Measurements from ENCODE around the gene GMDS.

The GMDS gene

DNA sequence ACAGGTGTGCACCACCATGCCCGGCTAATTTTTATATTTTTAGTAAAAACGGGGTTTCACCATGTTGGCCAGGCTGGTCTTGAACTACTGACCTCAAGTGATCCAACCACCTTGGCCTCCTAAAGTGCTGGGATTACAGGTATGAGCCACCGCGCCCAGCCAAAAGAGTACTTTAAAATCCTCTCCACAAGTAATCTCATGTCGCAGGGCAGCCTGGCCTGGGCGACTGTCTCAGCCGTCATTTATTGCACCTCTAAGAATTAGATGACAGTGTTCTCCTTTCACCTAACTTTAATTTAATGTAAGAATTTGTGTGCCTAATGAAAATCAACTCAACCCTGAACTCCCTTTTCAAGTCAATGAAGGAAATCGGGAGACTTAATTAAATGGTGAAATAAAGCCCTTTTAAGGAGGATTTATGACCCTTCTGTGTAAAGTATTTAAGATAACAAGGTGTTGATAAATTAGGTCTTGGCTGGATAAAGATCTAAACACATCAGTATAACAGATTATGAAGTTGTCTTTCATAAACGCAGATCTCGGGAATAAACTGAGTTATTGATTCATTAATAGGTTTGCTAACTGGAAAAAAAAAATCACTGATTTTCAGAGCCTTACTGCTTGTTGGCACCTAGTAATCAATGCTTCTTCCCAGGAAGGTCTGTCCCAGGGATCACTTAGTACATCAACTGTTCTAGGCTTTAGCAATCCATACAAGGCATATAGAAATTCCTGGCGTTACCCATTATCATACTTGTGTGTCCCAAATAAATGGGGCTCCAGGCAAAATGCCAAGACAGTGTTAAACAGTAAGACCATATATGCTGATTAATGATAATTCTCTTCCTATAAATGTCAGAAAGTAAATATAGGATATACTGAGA lies 209.3 kb downstream of the GMDS start:
- ATAC-seq (no peak), DNase-seq (no peak)

DNA sequence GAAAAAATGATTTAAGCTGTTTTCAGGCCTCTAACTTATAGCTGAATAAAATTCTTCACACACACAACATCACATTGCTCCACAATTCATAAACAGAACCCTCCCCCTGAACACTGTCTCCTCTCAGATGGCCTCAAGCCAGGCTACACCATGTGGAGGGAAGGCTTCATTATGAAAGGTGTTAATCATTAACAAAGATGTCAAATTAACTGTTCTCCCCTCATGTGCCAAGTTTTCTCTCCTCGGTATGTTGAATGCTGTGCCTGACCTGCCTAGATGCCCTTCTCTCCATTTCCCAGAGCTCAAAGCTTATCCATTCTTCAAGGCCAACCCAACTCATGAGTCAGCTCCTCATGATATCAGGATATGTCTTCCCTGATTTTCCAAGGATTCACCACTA lies 210.4 kb downstream of the GMDS start:
- DNase-seq, result no peak
- no peak for ATAC-seq

- DNase-seq, result no peak
- no peak for ATAC-seq
Observed at GRCh38 chr6:2034256-2034655, 211.1 kb downstream of the GMDS start.

DNA sequence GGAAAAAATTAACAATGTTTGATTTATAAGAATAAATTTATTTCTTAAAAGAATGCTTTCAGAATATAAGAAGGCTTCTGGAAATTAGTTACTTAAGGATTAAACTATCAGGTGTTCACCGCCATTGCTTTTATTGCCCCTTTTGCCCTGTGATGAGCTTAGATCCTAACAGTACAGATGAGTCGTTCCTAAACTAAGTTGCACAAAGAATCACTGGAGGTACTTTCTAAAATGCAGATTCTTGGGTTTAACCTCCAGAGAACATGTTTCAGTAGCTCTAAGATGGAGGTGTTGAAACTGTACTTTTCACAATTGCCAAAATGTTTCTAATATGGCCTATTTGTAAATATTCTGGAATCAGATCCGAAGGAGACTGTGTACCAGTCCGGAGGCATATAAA lies 211.9 kb downstream of the GMDS start:
- ATAC-seq (peak; percentile 67), DNase-seq (no peak)

GRCh38 chr6:2030682-2031244 lies 214.6 kb downstream of the GMDS start:
- no peak for ATAC-seq
- DNase-seq, result no peak

- ATAC-seq, result no peak
- no peak for DNase-seq
Observed at GRCh38 chr6:2029952-2030351, 215.5 kb downstream of the GMDS start.

GRCh38 chr6:2029130-2029794 lies 216.1 kb downstream of the GMDS start:
- DNase-seq (no peak), ATAC-seq (no peak)

GRCh38 chr6:2028457-2029038 lies 216.9 kb downstream of the GMDS start:
- DNase-seq, result no peak
- no peak for ATAC-seq

- ATAC-seq (no peak), DNase-seq (no peak)
Observed at GRCh38 chr6:2026133-2026532, 219.3 kb downstream of the GMDS start.

DNA sequence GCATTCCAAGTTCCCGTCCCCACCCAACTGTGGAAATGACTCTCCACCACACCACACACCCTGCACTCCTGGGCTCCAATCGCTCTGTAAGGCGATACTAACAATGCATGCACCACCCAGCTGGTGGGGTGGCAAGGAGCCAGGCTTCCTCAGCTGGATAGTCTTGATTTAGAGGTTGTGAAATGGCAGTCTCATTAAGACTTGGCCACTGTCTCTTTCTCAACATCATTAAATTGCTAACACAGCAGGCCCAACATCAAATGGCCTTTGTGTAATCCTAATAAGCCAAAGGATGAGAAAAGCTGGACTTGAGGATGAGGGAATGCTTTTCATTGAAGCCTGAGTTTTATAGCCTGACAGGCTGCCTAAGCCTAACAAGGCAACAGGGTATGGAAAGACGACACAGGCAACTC lies 223.7 kb downstream of the GMDS start:
- DNase-seq, result no peak
- no peak for ATAC-seq

DNA sequence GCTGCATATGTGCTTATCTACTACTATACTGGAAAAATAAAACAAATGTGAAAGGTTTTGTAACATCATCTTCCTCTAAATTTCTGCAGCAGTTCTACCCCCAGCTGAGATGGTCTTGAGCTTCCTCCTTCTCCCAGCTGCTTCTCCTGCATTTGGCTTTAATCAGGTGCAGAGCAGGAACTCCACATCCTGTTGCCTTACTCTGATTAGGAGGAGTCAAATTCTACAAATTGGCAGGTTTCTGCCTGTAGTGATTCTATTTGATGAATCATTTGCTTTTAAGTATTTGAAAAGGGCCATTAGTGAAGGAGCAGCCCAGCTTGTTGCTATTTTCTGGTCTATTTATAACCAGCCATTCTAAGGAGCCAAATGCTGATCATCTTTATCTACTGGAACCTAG lies 224.5 kb downstream of the GMDS start:
- DNase-seq (no peak), ATAC-seq (no peak)

DNA sequence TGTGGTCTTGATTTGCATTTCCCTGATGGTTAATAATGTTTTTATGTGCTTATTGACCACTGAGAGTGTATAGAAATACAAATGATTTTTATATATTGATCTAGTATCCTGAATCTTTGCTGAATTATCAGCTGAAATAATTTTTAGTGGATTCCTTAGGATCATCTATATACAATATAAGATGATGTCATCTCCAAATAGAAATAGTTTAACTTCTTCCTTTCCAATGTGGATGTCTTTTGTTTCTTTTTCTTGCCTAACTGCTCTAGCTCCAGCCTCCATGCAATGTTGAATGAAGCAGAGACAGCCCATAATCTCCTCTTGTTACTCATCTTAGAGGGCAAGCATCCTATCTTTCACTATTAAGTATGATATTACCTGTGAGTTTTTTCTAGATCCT lies 226.4 kb downstream of the GMDS start:
- DNase-seq, result no peak
- no peak for ATAC-seq

DNA sequence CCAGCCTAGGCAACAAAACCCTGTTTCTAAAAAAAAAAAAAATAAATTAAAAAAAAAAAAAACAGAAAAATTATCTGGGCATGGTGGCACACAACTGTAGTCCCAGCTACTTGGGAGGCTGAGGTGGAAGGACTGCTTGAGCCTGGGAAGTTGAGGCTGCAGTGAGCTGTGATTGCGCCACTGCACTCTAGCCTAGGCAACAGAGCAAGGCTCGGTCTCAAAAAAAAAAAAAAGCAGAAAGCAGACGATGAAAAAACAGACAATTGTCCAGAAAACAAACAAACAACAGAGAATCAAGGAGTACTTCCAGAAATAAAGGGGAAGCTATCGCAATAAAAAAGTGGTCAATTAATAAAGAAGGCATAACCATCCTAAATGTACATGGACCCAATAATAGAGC lies 229.4 kb downstream of the GMDS start:
- DNase-seq, result no peak
- ATAC-seq, result no peak

GRCh38 chr6:2008383-2008976 lies 236.9 kb downstream of the GMDS start:
- ATAC-seq (no peak), DNase-seq (no peak)

- DNase-seq (no peak), ATAC-seq (no peak)
Observed at GRCh38 chr6:2007165-2007564, 238.2 kb downstream of the GMDS start.

- ATAC-seq (no peak), DNase-seq (no peak)
Observed at GRCh38 chr6:2004888-2005287, 240.5 kb downstream of the GMDS start.

DNA sequence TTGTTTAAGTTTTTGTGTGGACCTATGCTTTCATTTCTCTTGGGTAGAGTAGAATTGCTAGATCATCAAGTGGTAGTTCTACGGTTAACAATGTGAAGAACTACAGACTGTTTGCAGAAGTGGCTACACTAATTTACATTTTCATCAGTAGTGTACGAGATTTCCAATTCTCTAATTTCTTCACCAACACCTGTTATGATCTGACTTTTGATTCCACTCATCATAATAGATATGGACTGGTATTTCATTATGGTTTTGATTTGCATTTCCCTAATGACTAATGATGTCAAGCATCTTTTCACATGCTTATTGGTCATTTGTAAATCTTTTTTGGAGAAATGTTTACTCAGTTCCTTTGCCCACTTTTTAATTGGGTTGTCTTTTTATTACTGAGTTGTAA lies 244.4 kb downstream of the GMDS start:
- DNase-seq (no peak), ATAC-seq (no peak)

DNA sequence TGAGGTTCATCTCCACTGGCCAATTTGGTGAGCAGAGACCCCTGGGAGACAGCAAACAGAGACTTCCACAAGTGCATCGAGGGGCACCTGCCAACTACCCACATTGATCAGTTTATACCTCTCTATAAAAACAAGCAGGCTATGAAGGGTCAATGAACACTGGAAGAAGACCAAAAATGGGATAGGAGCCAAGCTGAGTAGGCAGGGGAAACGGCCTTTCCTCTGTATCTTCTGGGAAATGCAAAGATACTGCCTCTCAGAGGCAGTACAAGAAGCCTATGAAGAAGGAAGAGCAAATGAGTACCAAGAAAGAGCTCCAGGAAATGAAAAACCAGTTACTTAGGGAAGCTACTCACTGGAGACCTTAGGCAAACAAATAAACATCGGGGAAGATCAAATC lies 247.7 kb downstream of the GMDS start:
- DNase-seq (no peak), ATAC-seq (no peak)

DNA sequence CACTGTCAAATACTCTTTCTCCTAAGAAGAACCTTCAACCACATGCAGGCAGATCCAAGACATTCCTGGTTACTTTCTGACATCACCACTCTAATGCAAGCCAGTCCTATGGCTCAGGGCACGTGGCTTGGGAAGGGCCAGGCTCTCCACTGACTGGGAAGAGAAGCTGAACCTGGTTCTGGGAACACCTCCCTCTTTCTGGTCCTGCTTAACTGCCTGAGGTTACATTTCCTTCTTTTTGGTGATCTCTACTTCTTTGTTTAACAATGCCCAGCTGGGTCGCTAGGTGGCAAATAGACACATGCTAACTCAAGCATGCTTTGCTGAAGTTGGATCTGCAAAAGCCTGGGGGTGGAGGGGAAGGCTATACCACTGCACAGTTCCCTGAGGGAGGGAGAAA lies 249.8 kb downstream of the GMDS start:
- ATAC-seq (no peak), DNase-seq (no peak)

DNA sequence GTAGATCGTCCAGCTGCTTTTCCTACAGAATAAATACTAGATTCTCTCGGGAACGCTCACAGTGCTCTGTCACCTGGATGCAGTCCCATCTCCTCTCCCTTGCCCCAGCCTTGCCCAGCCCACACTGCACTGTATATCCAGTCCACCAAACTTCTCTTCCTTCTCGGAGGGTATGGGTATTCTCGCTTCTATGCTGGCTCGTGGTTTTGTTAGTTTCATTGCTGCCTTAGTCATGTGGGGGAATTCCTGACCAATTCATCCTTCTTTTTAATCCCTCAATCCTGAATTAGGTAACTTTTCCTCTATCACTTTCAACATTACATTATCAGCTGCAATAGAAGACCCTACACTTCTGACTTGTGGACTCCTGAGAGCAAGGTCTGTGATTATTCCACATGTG lies 252.4 kb downstream of the GMDS start:
- ATAC-seq, result no peak
- DNase-seq, result no peak

GRCh38 chr6:1991332-1991878 lies 254.0 kb downstream of the GMDS start:
- DNase-seq (no peak), ATAC-seq (no peak)

- no peak for ATAC-seq
- DNase-seq, result no peak
Observed at GRCh38 chr6:1988843-1989242, 256.6 kb downstream of the GMDS start.
